LHCN-M2 (cell line): ENCODE measurements around the gene PANK3. TPM values are rescaled to one million over a fixed set of nuclear protein-coding genes. Genes with fewer than 3 reads are reported as not detected.
"Not testable (repeated sequence)": the region's sequence is repeated elsewhere in the genome, so short reads cannot be mapped to it uniquely, and the experiment has no call there.

Source experiments
- DNase-seq: peaks from one replicate; pipeline ENCODE4 v3.0.0-alpha.2; 2012; ENCODE audit warnings: low read depth
- total RNA-seq: library from RNA; depleted of rRNA; stranded (reverse); fragments of >200 nt; gene quantifications from 2 replicates; pipeline ENCODE4 v1.2.3, GENCODE V29; 2014

PANK3 gene
- total RNA-seq, 1 experiment from 2014 or later: 39.1 TPM

DNA sequence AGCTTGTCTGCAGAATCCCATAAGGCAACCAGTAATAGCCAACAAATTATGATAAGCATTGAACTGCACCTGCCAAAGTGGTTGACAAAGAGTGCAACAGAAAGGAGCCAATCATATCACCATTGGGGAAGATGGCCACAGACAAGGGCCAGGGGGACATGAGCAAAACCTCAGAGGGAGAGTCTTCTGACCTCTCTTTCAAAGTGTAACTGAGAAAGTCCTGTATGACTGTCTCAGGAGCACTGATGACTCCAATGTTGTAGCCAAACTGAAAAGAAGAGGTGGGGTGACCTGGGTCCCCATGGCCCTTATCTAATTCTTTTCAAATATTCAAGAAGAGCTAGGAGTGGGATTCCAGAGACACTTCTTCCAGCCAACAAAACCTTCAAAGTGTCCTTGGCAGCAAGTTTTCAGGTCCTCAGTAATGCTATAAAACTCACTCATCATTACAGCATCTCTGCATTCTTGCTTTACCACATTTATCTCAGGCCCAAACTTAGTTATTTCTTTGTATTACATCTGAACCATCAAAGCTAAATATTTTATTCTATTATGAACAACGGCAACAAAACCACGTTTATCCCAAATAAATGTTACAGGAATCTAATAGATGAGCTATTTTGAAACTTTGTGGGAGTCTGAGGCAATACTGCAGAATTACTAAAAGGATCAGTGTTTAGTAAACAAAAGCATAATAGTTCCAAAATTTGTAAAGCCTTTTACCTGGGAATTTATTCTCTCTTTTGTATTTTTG is 25.6 kb downstream of the PANK3 start:
- DNase-seq: no peak

DNA sequence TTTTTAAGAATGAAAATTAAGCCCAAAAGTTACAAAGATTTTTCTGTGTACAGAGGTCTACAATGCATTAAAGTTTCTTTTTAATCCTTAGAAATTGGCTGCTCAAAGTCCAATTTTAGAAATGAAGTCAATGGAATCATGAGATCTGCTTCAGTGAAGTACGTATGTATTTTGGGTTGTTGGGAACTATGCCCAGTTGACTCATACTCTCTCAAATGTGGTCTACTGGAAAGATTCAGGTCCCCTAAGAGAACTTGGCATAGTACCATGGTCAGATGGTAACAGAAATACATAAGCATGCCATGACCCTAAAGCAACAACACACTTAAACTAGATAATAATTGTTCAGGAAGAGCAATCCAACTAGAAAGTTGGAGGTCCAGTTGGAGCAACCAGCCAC is 27.0 kb downstream of the PANK3 start:
- peak; percentile 72 for DNase-seq

DNA sequence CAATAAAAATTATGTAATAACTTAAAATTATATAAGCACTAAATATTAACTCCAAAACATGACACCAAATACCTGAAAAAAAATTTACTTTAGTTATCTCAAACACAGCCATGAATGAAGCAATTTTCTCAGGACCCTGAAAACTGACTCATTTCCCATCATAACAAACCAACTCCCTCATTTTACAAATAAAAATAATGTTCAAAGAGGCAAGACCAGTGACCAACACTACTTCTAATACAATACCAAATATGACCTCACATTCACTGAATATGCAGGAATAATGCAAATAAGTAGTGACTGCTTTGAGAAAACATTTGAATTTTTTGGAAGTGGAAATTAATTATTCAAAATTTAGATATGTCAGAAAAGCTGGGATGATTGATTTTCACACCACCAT is 28.5 kb downstream of the PANK3 start:
- DNase-seq: no peak

DNA sequence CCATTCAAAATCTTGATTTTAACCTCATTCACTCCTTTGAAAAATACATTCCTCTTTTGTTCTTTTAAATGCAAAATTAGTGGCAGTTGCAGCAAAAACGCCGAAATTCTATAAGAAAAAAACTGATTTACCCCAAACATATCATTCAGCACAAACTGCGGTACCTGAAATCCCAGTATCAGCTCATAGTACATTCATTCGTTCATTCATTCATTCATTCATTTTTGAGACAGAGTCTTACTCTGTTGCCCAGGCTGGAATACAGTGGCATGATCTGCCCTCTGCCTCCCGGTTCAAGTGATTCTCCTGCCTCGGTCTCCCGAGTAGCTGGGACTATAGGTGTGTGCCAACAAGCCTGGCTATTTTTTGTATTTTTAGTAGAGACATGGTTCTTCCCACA is 29.6 kb downstream of the PANK3 start:
- DNase-seq: no peak

DNA sequence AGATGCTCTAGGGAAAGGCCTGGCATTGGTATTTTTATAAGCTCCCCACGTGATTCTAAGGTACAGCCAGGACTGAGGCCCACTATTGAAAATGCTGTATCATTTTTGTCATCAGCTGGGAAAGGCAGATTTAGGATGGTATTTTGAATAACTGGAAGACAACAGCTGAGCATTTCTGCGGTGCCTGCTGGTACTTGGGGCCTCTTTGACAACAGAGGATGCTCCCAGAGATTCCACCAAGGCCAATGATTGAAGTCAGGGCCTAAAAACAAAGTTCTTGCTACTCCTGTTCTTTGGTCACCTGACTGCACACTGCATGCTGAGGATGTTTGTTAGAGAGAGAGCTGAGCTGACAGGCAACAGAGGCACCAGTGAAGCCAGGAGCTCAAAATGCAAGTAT is 42.0 kb downstream of the PANK3 start:
- DNase-seq: no peak

DNA sequence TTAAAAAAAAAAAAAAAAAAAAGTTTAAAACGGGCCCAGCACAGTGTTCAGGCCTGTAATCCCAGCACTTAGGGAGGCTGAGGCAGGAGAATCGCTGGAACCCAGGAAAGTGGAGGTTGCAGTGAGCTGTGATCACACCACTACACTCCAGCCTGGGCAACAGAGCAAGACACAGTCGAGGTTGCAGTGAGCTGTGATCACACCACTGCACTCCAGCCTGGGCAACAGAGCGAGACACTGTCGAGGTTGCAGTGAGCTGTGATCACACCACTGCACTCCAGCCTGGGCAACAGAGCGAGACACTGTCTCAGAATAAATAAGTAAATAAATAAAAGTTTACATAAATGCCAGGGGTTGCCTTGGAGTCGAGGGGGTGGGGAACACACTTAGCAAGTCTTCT is 44.8 kb downstream of the PANK3 start:
- not testable (repeated sequence) for DNase-seq

DNA sequence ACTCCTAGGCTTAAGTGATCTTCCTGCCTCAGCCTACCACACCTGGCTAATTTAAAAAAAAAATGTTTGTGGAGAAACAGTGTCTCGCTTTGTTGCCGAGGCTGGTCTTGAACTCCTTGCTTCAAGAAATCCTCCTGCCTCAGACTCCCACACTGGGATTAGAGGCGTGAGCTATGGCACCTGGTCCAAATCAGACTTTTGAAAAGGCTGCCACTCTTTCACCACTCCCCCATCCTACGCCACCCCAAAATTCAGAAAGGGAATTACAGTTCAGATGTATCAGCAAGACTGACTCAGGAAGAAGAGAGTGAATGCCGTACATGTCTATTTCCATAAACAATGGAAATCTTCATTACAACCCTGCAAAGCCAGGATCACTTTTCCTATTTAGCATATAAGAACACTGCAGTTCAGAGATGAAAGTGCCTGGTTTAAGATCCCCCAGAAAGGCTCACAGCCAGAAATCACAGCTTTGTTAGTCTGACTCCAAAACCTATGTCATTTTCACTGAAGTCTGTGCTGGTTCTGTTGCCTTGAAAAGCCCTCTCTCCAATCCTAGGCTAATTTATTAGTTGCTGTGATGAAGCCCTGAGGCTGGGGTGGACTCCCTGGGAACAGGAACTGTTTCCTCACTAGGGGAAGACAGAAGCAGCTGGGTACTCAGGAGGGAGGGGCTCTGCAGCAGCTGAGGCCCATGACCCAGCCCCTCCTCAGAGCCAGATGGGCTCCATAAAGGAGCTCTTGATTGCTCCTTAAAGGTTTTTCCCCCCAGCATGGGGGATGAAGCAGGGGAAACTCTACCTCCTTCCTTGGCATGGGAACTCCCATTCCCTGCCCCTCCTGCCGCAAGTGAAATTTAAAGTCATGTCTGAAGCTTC is 46.9 kb downstream of the PANK3 start:
- no peak for DNase-seq

DNA sequence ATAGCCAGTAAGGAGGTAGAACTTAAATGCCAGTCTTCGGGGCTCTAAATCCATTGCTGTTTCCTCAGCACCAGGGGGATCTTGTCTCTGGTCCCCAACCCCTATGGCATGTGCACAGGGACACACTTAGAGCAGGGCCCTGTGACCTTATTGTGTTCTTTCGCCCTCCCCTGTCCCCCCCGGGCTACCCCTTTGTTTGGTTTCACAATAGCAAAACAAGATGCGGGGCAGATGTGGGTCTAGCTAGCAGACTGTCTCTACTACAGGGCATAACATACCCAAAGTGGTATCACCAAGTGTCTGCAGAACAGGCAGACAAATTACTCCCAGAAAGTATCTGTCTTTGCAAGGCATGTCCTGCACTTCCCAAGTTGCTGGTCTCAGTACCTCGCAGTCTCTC is 48.0 kb downstream of the PANK3 start:
- DNase-seq: no peak

DNA sequence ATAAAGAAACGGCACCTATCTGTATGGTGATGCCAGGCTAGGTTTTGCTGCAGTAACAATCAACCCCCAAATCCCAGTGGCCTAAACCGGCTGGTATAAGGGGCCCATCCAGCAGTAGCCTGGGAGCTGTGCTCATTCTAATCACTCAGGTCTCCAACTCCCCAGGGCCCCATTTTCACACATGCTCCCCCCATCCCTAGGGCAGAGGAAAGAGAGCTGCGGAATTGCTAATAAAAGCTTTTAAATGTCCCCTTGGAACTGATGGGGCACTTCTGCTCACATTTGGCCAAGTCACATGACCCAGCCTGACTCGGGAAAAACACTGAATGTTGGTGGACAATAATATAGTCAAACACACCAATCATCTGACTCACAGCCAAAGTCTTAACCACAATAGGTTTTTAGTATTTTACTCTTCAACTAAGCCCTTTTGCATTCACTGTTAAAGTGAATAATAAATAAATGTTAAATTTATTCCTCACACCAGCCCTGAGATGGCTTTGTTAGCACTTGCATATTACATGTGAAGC is 48.5 kb downstream of the PANK3 start:
- DNase-seq: peak; percentile 25

DNA sequence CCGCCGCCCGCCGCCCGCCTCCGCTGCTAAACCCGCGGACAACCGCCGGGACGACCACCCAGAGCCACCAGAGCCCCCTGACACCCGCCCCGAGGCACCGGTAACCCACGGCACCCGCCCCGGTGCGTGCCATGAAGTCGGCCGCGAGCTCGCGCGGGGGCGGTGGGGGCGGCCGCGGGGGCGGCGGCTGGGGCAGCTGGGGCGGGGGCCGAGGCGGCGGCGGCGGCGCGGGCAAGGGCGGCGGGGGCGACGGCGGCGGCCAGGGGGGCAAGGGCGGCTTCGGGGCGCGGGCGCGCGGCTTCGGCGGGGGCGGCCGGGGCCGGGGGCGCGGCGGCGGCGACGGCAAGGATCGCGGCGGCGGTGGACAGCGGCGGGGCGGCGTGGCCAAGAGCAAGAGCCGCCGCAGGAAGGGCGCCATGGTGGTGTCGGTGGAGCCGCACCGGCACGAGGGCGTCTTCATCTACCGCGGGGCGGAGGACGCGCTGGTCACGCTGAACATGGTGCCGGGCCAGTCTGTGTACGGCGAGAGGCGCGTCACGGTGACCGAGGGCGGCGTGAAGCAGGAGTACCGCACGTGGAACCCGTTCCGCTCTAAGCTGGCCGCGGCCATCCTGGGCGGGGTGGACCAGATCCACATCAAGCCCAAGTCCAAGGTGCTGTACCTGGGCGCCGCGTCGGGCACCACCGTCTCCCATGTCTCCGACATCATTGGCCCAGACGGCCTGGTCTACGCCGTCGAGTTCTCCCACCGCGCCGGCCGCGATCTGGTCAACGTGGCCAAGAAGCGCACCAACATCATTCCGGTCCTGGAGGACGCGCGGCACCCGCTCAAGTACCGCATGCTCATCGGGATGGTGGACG is 49.6 kb downstream of the PANK3 start:
- DNase-seq: no peak

DNA sequence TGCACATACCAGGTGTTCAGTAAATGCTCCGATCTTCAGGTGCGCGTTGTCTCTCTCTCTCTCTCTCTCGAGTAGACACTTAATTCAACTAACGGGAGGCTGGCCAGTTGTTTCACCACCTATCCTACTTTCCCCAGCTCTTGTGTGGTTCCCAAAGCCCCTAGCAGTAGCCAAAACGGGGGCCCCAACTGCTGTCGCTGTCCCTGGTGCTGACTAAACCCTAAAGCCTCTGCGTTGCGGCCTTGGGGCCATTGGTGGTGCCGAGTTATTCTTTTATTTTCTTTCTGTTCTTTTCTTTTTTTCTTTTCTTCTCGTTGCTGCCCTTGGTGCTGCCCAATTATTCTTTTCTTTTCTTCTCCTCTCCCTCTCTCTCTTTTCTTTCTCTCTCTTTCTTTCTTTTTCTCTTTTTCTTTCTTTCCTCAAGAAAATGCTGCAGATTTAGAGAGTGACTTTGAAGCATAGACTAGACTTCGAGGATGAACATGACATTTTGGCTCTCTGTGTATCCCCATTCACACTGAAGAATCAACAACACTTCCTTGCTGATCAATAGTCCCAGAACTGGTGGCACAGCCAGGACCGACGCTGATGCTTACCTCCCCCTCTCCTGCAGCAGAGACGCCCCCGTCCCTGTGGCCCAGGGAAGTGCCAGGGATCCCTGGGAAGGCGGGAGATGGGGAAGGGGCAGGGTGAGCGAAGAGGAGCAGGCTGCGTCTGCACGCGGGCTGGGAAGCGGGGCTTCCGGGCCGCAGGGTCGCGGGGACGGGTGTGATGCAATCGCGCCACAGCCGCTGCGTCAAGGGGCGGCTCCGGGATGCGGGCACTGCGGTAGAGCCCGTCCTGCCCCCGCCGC is 50.4 kb downstream of the PANK3 start, which contains the start of gene FBLL1:
FBLL1 (plus strand) TSS at position 785 of the 853 bp plus-strand sequence. CDS start 200 bp downstream, outside the sequence.
- DNase-seq: peak; percentile 12

DNA sequence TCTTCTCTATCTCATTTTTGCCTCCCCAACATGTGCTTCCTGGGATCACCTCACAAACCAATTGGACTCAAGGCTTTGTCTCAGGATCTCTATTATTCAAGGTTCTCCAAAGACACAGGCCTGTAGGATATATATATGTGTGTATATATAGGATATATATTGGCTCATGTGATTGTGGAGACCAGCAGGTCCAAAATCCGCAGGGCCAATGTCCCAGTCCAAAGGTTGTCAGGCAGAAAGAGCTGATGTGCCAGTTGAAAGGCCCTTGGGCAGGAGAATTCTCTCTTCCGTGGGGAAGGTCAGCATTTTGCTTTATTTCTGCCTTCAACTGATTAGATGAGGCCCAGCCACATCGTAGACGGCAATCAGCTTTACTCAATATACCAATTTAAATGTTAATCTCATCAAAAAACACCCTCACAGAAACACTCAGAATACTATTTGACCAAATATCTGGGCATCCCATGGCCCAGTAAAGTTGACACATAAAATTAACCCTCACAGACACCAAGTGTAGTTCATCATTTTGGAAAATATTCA is 51.3 kb downstream of the PANK3 start:
- DNase-seq: no peak

DNA sequence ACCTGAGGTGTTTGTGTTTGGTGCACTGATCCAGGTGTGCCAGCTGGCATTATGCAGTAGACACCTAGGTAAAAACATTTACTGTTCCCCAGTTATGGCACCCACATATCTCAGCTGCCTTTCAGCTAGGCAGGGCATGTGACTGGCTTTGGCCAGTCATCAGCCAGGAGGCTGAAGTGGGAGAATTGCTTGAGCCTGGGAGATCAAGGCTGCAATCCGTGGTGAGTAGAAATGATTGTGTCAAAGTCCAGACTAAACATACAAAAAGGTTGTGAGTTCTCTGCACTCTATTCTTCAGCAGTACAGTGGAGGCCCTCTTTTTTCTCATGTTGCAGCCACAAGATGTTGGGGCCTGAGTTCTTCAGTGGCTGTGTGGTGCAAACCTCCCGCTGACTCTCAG is 53.3 kb downstream of the PANK3 start:
- DNase-seq: no peak

DNA sequence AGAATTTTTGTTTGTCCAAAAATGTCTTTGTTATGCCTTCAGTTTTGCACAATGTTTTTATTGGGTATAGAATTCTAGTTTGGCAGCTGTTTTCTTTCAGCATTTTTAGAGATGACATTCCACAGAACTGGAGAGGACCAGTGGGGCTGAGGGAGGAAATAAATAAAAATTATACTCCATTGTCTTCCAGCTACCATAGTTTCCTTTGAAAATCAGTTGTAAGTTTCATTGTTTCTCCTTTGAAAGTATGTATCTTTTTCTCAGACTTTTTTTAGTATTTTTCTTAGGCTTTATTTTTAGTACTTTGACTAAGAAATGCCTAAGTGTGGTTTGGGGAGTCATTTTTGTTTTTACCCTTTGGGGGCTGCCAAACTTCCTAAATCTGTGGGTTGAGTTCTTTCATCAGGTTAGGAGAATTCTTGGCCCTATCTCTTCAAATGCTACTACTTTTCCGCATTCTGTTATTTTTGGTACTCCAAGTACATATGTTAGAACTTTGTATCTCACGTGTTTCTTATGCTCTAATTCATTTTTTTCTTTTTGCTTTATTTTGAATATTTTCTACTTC is 65.2 kb downstream of the PANK3 start:
- peak; percentile 5 for DNase-seq

DNA sequence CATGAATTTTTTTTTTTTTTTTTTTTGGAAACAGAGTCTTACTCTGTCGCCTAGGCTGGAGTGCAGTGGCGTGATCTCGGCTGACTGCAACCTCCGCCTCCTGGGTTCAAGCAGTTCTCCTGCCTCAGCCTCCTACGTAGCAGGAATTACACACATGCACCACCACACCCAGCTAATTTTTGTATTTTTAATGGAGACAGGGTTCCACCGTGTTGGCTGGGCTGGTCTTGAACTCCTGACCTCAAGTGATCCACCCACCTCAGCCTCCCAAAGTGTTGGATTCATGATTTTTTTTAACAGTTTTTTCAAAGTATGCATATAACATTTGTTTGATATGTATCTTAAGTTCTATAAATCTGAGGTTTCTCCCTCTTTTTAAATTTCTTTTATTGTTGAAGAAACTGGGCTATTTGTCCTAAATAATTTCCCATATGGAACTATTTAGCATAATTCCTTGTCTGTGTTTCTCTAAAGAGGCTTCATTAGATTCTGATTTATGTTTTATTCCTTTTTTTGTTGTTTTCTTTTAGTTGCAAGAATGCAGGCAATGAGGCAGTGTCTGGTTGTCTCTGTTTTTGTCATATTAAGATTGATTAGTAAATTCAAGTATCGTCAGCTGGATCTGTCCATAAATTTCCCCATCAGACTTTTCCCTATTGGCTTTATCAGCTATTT is 76.5 kb downstream of the PANK3 start:
- DNase-seq: no peak
